ENCODE measurements around the gene KAZN.
A peak's percentile ranks its signal among the peaks of the same experiment; 100 is the strongest.

KAZN gene

GRCh38 chr1:14561014-14561693, 37.3 kb upstream of the KAZN start:
- no peak for DNase-seq (ENCODE audit: low read depth)
- TF ChIP-seq CTCF (IDR thresholded peaks at IDR 0.05; ENCODE audit: control insufficient read depth, extremely low read depth, insufficient read depth) = no peak

GRCh38 chr1:14565090-14565489, 33.4 kb upstream of the KAZN start:
- no peak for TF ChIP-seq CTCF (IDR thresholded peaks at IDR 0.05; ENCODE audit: control insufficient read depth, extremely low read depth, insufficient read depth)
- no peak for DNase-seq (ENCODE audit: low read depth)
- no peak overlapping the region for H3K4me3 ChIP-seq (ENCODE audit: low read depth, low read length)

More at GRCh38 chr1:14561014-14561693, 37.3 kb upstream of the KAZN start:
- no peak overlapping the region for H3K4me3 ChIP-seq (ENCODE audit: low read depth, low read length)

GRCh38 chr1:14567056-14567455, 31.4 kb upstream of the KAZN start:
- DNase-seq (ENCODE audit: low read depth) = no peak
- TF ChIP-seq CTCF (IDR thresholded peaks at IDR 0.05; ENCODE audit: control insufficient read depth, extremely low read depth, insufficient read depth) = 0 out of 2 replicates have a peak, but pooled peaks have one; percentile 23
- H3K4me3 ChIP-seq (ENCODE audit: low read depth, low read length) = no peak overlapping the region

GRCh38 chr1:14567903-14568302, 30.6 kb upstream of the KAZN start:
- TF ChIP-seq CTCF (IDR thresholded peaks at IDR 0.05; ENCODE audit: control insufficient read depth, extremely low read depth, insufficient read depth) = no peak
- DNase-seq (ENCODE audit: low read depth) = no peak
- H3K4me3 ChIP-seq (ENCODE audit: low read depth, low read length) = no peak overlapping the region

GRCh38 chr1:14568716-14569355, 29.6 kb upstream of the KAZN start:
- no peak for DNase-seq (ENCODE audit: low read depth)
- no peak for TF ChIP-seq CTCF (IDR thresholded peaks at IDR 0.05; ENCODE audit: control insufficient read depth, extremely low read depth, insufficient read depth)
- no peak overlapping the region for H3K4me3 ChIP-seq (ENCODE audit: low read depth, low read length)

- TF ChIP-seq CTCF (IDR thresholded peaks at IDR 0.05; ENCODE audit: control insufficient read depth, extremely low read depth, insufficient read depth) = no peak
- H3K4me3 ChIP-seq (ENCODE audit: low read depth, low read length) = no peak overlapping the region
- no peak for DNase-seq (ENCODE audit: low read depth)
These were observed 28.0 kb upstream of the KAZN start for GRCh38 chr1:14570514-14570913.

All from LNCaP clone FGC (cell line).